SU-DHL-6 (cell line): ENCODE data around the gene CKMT1B.
"Not testable (repeated sequence)": the region's sequence is repeated elsewhere in the genome, so short reads cannot be mapped to it uniquely, and the experiment has no call there.

Experiments
- EZH2phosphoT487 ChIP-seq: fragments of 200-600 bp; sonication (generic), shearing (Covaris generic); conservative IDR thresholded peaks from 2 replicates; pipeline ENCODE4 v1.6.1; 2018; ENCODE audit warnings: mild to moderate bottlenecking, antibody characterized with exemption, low read length, moderate library complexity, mixed read lengths
- TF ChIP-seq, protein P1 (sequence below): fragments of 200-600 bp; sonication (generic); IDR thresholded peaks from one replicate; pipeline ENCODE4 v1.5.1; 2017; ENCODE audit warnings: antibody characterized with exemption, mild to moderate bottlenecking, low read length, moderate library complexity; ENCODE audit not compliant: insufficient read depth, poor library complexity, severe bottlenecking

DNA sequence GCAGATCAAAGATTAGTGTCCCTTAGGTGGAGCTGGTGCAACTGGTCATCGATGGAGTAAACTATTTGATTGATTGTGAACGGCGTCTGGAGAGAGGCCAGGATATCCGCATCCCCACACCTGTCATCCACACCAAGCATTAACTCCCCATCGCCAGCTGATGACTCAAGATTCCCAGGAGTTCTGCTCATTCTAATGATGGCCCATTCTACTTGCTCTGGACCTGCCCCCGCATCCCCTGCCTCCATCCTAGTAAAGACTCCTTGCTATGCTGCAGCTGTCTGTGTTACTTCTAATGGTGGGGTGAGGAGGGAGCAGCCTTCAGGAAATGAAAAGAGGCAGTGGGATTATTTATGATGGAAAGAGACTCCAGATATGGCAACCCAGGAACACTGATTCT, 5.3 kb downstream of the CKMT1B start:
- TF ChIP-seq, protein P1, sequence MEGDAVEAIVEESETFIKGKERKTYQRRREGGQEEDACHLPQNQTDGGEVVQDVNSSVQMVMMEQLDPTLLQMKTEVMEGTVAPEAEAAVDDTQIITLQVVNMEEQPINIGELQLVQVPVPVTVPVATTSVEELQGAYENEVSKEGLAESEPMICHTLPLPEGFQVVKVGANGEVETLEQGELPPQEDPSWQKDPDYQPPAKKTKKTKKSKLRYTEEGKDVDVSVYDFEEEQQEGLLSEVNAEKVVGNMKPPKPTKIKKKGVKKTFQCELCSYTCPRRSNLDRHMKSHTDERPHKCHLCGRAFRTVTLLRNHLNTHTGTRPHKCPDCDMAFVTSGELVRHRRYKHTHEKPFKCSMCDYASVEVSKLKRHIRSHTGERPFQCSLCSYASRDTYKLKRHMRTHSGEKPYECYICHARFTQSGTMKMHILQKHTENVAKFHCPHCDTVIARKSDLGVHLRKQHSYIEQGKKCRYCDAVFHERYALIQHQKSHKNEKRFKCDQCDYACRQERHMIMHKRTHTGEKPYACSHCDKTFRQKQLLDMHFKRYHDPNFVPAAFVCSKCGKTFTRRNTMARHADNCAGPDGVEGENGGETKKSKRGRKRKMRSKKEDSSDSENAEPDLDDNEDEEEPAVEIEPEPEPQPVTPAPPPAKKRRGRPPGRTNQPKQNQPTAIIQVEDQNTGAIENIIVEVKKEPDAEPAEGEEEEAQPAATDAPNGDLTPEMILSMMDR = not testable (repeated sequence)
- TF ChIP-seq EZH2phosphoT487 = not testable (repeated sequence)
